ENCODE results near the gene SPTBN2. TPM values are rescaled to one million over a fixed set of nuclear protein-coding genes. Genes with fewer than 3 reads are reported as not detected.
"Not testable (repeated sequence)": the region's sequence is repeated elsewhere in the genome, so short reads cannot be mapped to it uniquely, and the experiment has no call there.

Gene SPTBN2
- total RNA-seq, 1 donor from 2014 or later, result 18.1 TPM

DNA sequence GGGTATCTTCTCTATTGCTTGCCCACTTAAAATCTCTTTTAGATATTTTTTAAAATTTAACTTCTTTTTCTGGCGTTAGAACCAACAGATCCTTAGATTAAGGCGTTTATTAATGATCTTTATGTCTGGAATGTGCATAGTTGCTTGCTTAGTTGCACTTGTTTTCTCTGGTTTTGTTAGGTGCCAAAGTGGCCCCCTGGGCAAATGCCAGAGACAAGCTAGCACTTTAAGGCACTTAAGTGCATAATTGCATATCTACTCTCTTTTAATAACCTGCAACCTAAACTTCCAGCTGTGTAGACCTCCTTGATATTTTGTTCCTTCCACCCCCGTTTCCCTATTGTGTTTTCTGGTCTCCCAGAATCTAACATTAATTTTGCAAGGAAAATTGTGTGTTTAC lies 87.2 kb downstream of the SPTBN2 start:
- no peak for DNase-seq (ENCODE audit: low read depth in 2 of 2)

DNA sequence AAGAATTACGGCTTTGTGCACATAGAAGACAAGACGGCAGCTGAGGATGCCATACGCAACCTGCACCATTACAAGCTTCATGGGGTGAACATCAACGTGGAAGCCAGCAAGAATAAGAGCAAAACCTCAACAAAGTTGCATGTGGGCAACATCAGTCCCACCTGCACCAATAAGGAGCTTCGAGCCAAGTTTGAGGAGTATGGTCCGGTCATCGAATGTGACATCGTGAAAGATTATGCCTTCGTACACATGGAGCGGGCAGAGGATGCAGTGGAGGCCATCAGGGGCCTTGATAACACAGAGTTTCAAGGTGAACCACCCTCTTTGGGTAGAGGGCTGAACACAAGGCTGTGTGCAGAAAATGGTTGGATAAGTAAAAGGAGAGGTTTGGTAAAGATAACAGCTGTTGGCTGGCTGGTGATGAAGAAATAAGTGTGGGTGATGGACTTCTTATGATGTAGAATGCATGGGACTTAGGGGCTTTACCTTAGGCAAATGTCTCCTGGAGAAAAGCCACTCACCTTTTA lies 89.1 kb downstream of the SPTBN2 start:
- not testable (repeated sequence) for DNase-seq (ENCODE audit: low read depth in 2 of 2)

DNA sequence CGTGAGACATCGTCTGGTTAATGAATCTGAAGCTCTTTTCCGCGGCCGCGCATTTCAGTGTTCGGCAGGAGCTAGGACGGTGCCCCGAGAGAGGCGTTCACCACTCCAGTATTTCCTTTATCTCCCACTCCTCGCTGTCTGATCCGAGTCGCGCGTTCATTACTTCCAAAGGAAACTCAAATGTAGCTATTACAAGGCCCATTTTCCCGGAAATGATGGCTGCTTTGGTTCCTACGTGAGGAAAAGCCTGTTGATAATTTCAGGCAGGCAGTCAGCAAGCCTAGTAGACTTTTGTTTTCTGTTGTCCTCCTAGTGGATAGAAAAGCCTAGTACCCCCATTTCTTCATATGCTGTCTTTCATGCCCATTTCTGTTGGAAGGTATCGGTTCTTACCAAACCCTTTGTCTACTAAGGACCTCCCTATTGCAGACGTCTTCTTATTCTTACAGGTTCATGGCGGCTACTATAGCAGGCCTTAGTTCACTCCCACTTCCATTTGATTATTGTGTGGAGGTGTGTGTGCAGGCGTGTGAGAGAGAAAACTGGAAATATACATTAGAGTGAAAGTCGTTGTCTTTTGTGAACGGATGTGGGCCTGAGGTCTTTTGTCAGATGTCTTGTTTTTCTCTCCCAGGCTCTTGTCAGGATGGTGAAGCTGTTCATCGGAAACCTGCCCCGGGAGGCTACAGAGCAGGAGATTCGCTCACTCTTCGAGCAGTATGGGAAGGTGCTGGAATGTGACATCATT lies 89.8 kb downstream of the SPTBN2 start:
- DNase-seq (ENCODE audit: low read depth in 2 of 2), result peak; percentile 40 to 57

DNA sequence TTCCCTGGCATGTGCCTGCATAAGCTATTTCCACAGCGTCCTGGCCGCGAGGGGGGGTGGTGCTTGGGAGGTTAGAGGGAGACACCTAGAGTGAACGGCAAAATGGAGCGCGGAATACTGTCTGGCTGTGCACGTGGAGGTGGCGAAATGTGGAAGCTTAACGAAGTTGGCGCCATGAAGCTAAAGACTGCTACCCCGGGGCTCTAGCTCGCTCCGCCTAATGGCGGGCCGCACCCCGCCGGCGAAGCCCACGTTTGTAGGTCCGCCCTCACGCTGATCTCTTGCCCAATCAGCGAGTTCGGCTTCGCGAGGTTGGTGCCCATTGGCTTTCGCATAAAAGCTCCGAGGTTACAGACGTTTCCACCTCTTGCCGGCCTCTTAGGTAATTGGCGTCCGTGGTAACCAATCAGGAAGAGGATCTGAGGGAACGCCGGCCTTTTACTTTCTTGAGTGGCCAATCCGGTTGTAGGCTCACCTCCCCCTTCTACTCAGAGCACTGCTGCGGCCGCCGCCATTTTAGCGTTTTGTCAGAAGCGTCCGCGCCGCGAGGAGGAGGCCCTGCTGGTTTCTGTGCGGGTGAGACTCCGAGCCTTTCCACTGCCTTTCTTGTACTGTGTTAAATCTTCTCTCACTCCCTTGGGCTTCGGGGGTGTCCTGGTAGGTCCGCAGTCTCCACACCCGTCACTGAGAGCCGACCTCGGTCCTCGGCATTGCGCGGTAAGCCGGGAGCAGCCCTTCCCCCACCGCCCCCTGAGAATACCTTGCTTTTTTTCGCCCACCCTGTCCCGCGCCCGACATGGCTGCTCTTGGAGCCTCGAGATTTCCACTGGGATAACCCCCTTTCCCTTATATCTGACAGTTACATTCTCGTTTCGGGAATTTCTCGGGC lies 90.6 kb downstream of the SPTBN2 start, which contains the start of gene RBM4:
Gene RBM4 (plus strand): TSS at position 527 of the 889 bp plus-strand sequence. CDS start 1,009 bp downstream, outside the sequence.
- DNase-seq (ENCODE audit: low read depth in 2 of 2), result peak; percentile 100

DNA sequence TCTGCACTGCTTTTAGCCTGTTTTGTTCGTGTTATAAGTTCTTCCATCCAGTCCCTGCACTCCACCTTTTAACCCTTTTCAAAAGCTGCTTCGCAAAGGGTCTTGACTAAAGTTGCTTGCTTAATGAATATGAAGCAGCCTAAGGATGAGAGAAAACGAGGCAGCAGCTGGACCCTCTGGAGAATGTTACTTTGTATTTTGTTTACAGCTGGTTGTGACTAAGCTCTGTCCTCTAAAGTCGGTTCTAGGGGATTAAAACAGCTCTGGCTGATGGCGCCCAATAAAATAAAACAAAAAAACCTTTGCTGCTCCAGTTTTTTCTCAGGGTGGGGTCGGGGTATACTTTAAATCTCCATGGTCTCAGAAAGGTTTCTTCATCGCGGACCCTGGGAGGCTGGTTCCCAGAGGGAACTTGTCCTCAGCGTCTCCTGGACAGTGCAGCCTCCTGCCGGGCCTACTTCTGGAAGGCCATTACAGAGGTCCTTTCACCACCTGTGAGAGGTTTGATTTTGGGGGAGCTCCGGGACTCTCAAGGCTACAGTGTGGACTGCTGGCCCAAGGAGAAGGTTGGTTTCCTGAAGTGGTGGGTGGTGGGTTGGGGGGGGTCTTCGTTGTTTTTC lies 91.3 kb downstream of the SPTBN2 start:
- no peak for DNase-seq (ENCODE audit: low read depth in 2 of 2)

DNA sequence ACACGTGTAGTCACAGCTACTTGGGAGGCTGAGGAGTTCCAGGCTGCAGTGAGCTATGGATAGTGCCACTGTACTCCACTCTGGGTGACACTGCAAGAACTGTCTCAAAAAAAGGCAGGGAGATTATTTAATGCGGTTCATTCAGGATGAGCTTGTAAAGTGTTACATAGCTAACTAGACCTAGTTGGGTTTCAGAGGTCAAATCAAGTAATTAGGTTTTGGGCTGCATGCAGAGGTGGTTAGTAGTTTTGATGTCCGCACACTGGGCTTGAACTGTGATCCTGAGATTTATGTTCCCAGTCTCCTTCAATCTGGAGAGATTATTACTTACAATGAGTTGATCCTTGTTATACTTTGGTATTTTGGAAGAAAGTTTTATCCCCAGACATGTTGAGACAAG lies 92.6 kb downstream of the SPTBN2 start:
- no peak for DNase-seq (ENCODE audit: low read depth in 2 of 2)

Other genes with a start within 250 kb of the SPTBN2 start
- 49.9 and 56.0 TPM in 2 replicates for gene DPP3, start 248.8 kb downstream of the SPTBN2 start, total RNA-seq
- 11.3 and 23.0 TPM in 2 replicates for gene BBS1, start 218.6 kb downstream of the SPTBN2 start, total RNA-seq
- 11.8 and 21.0 TPM in 2 replicates for gene ZDHHC24, start 183.2 kb downstream of the SPTBN2 start, total RNA-seq
- gene ACTN3, start 182.3 kb downstream of the SPTBN2 start, total RNA-seq, result under 0.01 TPM in 2 replicates
- 13.4 and 45.5 TPM in 2 replicates for gene CTSF, start 160.6 kb downstream of the SPTBN2 start, total RNA-seq
- 0.13 TPM in 2 replicates for gene CCDC87, start 136.2 kb downstream of the SPTBN2 start, total RNA-seq
- 28.0 and 34.6 TPM in 2 replicates for gene CCS, start 136.0 kb downstream of the SPTBN2 start, total RNA-seq
- 19.6 and 21.5 TPM in 2 replicates for gene RBM14, start 112.6 kb downstream of the SPTBN2 start, total RNA-seq
- gene RBM4, start 90.5 kb downstream of the SPTBN2 start, total RNA-seq, result 122 and 162 TPM in 2 replicates
- 18.4 and 23.6 TPM in 2 replicates for gene RBM4B, start 51.3 kb downstream of the SPTBN2 start, total RNA-seq
- gene RCE1, start 114.2 kb upstream of the SPTBN2 start, total RNA-seq, result 15.3 and 19.1 TPM in 2 replicates
- 17.1 and 21.1 TPM in 2 replicates for gene LRFN4, start 127.8 kb upstream of the SPTBN2 start, total RNA-seq
- gene PC, start 229.2 kb upstream of the SPTBN2 start, total RNA-seq, result 8.9 and 9.1 TPM in 2 replicates
- not detected in 2 replicates for gene C11orf86, start 246.1 kb upstream of the SPTBN2 start, total RNA-seq

All from dermis microvascular lymphatic vessel endothelial cell (primary cell).